IPS-18a (cell line): ENCODE results near the gene TAOK2.

ENCODE experiments used
- H3K27ac ChIP-seq: one replicate; pipeline ENCODE4 v1.5.1; 2013; ENCODE audit warnings: low read length
- H3K27me3 ChIP-seq: one replicate; pipeline ENCODE4 v1.6.1; 2013; ENCODE audit warnings: mild to moderate bottlenecking, low read length; ENCODE audit not compliant: control insufficient read depth, insufficient read depth
- H3K36me3 ChIP-seq: one replicate; pipeline ENCODE4 v1.6.1; 2013; ENCODE audit warnings: low read depth, low read length; ENCODE audit not compliant: control insufficient read depth
- H3K4me1 ChIP-seq: one replicate; pipeline ENCODE4 v1.6.1; 2013; ENCODE audit warnings: low read depth, low read length; ENCODE audit not compliant: control insufficient read depth
- H3K4me3 ChIP-seq: one replicate; pipeline ENCODE4 v1.5.1; 2013; ENCODE audit warnings: low read length
- H3K9ac ChIP-seq: one replicate; pipeline ENCODE4 v1.6.1; 2013; ENCODE audit warnings: mild to moderate bottlenecking, low read length, moderate library complexity
- H3K9me3 ChIP-seq: one replicate; pipeline ENCODE4 v1.6.1; 2013; ENCODE audit warnings: low read depth, low read length; ENCODE audit not compliant: control insufficient read depth

TAOK2 gene

DNA sequence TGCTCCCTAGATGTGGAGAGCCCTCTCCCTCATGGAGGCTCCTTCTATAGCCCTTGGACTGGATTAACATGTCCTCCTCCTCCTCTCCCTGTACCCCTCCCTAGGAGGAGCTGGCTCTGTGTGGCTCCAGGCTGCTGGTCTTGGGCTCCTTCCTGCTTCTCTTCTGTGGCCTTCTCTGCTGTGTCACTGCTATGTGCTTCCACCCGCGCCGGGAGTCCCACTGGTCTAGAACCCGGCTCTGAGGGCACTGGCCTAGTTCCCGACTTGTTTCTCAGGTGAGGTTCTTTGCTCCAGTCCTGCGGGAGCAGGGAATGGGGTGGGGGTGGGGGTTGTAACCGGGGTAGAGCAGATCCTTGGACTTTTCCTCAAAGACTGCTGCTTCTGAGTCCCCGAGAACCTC, 2.4 kb upstream of the TAOK2 start:
- Histone ChIP-seq H3K27ac (no peak overlapping the region), H3K4me3 (no peak overlapping the region), H3K9me3 (peaks cover 6% of the 10 kb centered on the region), H3K36me3 (peaks cover 3% of the 10 kb centered on the region), H3K27me3 (peaks cover 14% of the 10 kb centered on the region), H3K9ac (no peak overlapping the region), H3K4me1 (peaks cover 16% of the 10 kb centered on the region)

DNA sequence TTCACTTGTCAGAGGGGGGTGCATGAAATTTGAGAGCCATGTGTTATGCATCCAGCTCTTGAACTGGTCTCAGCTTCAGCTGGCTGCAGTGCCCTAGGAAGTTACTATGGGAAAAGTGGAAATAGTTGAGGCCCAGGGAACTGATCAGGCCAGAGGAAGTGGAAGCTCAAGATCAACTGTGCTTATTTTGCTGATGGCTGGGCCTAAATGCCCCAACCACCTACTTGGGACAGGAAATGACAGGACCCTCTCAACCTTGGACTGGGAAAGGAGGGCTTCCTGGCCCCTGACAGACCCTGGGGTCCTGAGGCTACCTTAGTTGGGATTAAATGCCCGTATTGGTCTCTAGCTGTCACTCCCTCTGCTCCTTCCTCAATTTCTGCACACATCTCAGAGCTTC, 1.2 kb upstream of the TAOK2 start:
- Histone ChIP-seq H3K4me1 (peaks cover 23% of the 10 kb centered on the region), H3K27me3 (peaks cover 14% of the 10 kb centered on the region), H3K9ac (no peak overlapping the region), H3K36me3 (peaks cover 3% of the 10 kb centered on the region), H3K9me3 (peaks cover 6% of the 10 kb centered on the region), H3K27ac (no peak overlapping the region), H3K4me3 (no peak overlapping the region)

DNA sequence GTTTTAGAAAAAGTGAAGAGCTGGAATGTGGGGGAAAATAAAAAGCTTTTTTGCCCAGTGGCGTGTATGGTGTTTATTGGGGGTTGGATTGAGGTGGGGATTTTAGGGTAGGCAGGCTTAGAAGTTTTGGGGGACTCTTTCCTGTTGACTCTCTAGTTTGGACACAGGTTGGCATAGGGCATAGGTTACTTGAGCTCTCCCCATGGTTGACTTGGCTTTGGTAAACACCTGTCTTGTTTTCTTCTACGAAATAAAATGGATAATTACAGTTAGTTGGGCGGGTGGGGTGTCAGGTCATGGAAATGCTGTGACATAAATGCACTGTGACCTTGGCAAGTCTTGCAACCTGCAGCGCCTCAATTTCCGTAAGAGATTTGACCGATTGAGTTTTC, 680 bp upstream of the TAOK2 start:
- H3K4me3 ChIP-seq: no peak overlapping the region
- peaks cover 23% of the 10 kb centered on the region for H3K4me1 ChIP-seq
- H3K27ac ChIP-seq: no peak overlapping the region
- H3K9me3 ChIP-seq: peaks cover 6% of the 10 kb centered on the region
- peaks cover 14% of the 10 kb centered on the region for H3K27me3 ChIP-seq
- H3K36me3 ChIP-seq: peaks cover 7% of the 10 kb centered on the region
- no peak overlapping the region for H3K9ac ChIP-seq

DNA sequence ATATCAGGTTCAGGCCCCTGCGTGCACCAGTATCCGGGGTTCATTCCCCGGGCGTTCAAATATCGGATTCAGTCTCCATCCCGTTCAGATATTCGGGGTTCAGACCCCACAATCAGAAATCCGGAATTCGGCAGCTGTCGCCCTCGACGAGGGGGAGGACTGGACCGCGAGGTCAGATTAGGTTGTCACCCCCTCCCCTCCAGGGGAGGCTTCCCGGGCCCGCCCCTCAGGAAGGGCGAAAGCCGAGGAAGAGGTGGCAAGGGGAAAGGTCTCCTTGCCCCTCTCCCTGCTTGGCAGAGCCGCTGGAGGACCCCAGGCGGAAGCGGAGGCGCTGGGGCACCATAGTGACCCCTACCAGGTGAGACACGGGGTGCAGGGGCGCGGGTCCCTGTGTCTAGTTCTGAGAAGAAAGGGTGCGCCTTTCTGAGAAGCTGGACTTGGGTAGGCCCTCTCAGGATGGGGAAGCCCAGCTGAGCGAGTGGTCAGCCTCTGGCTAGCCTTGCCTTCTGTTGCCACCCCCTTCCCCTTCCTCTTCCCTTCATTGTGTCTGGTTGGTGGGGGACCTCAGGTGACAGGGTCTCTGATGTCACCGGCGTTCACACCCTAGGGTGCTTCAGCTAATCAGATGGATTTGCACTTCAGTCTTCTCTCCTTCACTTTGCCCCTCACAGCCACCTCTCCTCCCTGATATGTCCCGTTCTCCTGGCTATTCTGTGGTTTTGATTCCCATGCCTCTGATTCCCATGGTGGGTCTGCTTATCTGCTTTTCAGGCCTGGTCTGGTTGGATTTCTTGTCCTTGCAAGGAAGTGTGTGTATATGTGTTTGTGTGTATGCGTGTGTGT, 844 bp downstream of the TAOK2 start:
- Histone ChIP-seq H3K27me3 (peaks cover 14% of the 10 kb centered on the region), H3K36me3 (peaks cover 19% of the 10 kb centered on the region), H3K9ac (peak overlapping the region; percentile 75), H3K27ac (no peak overlapping the region), H3K9me3 (peaks cover 6% of the 10 kb centered on the region), H3K4me1 (peaks cover 23% of the 10 kb centered on the region), H3K4me3 (peak overlapping the region; percentile 91)

DNA sequence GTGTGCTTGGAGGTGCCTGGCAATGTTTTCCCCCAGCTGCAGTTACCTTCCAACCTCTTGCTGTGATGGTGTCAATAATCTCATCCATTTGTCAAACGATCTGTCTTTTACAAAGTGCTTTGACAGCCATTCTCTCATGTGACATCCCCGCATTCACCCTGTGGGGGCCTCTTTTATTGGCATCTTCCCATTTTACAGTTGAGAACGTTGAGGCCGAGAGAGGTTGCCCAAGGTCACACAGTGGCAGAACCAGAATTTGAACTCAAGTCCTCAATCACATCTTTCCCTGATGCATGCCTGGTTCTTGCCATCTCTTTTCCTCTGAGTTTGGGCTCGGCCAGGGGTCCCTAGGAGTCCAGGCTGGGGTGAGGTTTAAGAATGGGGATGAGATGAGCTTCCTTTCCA, 1.5 kb downstream of the TAOK2 start:
- Histone ChIP-seq H3K27ac (no peak overlapping the region), H3K36me3 (peaks cover 26% of the 10 kb centered on the region), H3K9ac (no peak overlapping the region), H3K9me3 (peaks cover 6% of the 10 kb centered on the region), H3K27me3 (peaks cover 14% of the 10 kb centered on the region), H3K4me3 (peak overlapping the region; percentile 91), H3K4me1 (peaks cover 23% of the 10 kb centered on the region)

DNA sequence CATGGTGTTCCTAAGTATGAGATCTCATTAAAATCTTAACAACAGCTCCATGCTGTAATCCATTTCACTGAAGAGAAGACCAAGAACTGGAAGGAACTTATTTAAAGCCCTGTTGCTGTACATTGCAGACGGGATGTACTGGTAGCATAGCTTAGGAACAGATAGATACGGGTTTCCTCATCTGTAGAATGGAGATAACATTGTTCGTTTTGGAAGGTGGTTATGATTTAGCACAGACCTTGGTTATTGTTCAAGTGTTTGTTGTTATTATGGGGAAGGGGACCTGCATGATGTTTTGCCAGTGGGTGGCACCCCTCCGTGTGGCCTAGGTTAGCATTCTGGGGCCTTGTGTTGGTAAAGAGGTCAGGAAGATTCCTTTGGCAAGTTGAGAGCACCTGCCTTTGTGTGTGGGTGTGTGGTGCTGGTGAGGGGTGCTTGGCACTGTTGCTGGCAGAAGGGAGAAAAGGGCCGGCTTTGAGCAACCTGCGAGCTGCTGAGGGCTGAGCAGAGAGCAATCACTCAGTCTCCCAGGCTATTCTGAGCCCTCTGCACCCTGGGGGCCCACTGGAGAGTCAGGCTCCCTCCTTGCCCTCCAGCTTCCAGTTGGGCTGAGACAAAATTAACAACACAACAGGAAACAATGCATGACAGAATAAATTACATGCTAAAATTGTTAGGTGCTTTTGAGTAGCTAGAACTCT, 2.3 kb downstream of the TAOK2 start:
- Histone ChIP-seq H3K27me3 (peaks cover 14% of the 10 kb centered on the region), H3K4me3 (peak overlapping the region; percentile 91), H3K4me1 (peaks cover 23% of the 10 kb centered on the region), H3K9ac (no peak overlapping the region), H3K27ac (no peak overlapping the region), H3K9me3 (peaks cover 6% of the 10 kb centered on the region), H3K36me3 (peaks cover 32% of the 10 kb centered on the region)

DNA sequence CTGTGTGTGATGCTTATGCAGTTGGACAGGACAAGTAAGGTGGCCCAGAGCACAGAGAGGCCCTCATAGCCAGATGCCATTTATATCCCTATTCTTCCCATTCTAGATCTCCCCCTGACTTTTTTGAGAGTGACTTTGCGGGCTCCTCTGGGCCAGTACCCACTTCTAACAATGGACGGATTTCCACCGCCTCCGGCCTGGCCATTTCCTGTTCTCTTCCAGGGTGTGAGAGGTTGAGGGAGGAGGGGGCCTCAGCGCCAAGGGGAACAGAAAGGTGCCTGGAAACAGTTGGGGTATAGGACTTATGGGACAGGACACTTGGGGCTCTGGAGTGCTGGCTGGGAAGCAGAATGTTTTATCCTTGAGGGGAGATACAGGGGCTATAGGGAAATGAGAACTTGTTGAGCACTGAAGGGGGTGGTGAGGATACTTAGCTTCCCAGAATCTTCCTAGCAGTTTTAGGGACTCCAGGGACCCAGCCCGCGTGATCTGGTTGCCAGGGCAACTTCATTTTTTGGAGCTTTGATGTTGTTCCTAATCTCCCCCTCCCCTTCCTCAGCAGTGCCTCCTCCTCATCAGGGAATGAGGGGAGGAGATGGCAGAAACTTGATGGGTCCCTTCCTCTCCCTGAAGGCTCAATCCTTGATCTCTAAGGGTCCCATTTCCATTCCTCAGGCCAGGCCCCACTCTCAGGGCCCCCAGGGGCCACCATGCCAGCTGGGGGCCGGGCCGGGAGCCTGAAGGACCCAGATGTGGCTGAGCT, 3.6 kb downstream of the TAOK2 start:
- H3K9me3 ChIP-seq: peaks cover 6% of the 10 kb centered on the region
- no peak overlapping the region for H3K27ac ChIP-seq
- peak overlapping the region; percentile 1 for H3K4me3 ChIP-seq
- peaks cover 23% of the 10 kb centered on the region for H3K4me1 ChIP-seq
- H3K9ac ChIP-seq: no peak overlapping the region
- peaks cover 44% of the 10 kb centered on the region for H3K36me3 ChIP-seq
- peaks cover 8% of the 10 kb centered on the region for H3K27me3 ChIP-seq

DNA sequence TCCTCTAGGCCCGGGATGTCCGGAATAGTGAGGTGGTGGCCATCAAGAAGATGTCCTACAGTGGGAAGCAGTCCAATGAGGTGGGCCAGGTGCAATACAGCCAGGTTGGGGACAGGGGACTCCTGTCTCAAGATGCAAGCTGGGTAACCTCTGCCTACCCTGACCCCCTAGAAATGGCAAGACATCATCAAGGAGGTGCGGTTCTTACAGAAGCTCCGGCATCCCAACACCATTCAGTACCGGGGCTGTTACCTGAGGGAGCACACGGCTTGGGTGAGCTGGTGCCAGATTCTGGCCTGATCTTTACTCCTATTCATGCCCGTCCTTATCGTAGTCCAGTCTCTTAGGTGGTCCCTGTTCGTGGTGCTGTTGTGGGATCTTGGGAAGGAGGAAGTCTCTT, 4.4 kb downstream of the TAOK2 start:
- H3K4me3 ChIP-seq: no peak overlapping the region

DNA sequence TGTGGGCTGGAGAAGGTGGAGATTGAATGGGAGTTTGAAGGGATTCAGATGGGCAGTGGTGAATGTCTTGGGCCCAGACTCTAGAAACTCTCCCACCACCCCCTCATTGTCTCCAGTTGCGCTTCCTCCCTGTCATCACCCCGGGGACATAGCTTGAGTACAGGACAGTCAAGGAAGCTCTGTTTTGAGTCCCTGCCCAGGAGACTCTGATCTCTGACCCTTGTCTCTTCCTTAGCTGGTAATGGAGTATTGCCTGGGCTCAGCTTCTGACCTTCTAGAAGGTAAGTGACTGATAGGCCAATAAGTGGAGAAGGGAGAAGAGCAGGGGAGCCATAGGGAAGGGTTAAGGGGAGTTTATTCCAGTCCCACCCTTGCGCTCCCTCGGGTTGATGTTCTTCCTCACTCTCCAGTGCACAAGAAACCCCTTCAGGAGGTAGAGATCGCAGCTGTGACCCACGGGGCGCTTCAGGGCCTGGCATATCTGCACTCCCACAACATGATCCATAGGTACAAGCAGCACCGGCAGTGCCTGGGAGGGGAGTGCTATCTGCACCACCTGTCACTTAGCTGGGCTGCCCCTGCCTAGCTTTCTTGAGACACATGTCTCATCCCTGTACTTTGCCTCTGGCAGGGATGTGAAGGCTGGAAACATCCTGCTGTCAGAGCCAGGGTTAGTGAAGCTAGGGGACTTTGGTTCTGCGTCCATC, 5.0 kb downstream of the TAOK2 start:
- H3K4me3 ChIP-seq: no peak overlapping the region
- H3K36me3 ChIP-seq: peaks cover 59% of the 10 kb centered on the region
- no peaks in the 10 kb centered on the region for H3K9me3 ChIP-seq
- H3K4me1 ChIP-seq: peaks cover 23% of the 10 kb centered on the region
- no peaks in the 10 kb centered on the region for H3K27me3 ChIP-seq
- H3K27ac ChIP-seq: no peak overlapping the region
- H3K9ac ChIP-seq: no peak overlapping the region

More for the DNA sequence above, 4.4 kb downstream of the TAOK2 start:
- Histone ChIP-seq H3K36me3 (peaks cover 52% of the 10 kb centered on the region), H3K4me1 (peaks cover 23% of the 10 kb centered on the region), H3K9ac (no peak overlapping the region), H3K27ac (no peak overlapping the region), H3K27me3 (peaks cover under 1% of the 10 kb centered on the region), H3K9me3 (peaks cover 1% of the 10 kb centered on the region)

DNA sequence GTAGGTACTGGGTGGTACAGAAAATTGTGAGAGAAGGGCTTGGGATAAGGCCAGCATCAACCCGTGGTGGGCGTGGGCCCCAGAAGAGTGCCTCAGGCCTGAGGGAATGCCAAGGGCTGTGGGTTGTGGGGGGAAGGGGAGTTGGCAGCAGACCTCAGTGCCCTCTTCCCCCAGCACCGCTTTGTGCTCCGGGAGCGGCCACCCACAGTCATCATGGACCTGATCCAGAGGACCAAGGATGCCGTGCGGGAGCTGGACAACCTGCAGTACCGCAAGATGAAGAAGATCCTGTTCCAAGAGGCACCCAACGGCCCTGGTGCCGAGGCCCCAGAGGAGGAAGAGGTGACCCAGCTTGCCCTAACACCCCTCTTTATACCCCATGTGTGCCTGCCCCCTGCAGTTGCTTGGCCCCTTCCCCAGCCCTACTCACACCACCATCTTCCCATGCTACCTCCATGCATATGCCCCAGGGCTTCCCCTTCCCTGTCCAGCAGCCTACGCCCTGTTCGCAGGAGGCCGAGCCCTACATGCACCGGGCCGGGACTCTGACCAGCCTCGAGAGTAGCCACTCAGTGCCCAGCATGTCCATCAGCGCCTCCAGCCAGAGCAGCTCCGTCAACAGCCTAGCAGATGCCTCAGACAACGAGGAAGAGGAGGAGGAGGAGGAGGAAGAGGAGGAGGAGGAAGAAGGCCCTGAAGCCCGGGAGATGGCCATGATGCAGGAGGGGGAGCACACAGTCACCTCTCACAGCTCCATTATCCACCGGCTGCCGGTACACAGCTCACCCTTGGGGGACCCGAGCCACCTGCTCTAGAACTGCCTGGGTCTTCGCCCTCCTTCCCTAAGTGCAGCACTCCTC, 9.1 kb downstream of the TAOK2 start:
- Histone ChIP-seq H3K4me3 (no peak overlapping the region), H3K36me3 (peaks cover 92% of the 10 kb centered on the region), H3K9me3 (no peaks in the 10 kb centered on the region)

More for the DNA sequence above, 9.1 kb downstream of the TAOK2 start:
- Histone ChIP-seq H3K9ac (no peak overlapping the region), H3K4me1 (no peaks in the 10 kb centered on the region), H3K27ac (no peak overlapping the region), H3K27me3 (no peaks in the 10 kb centered on the region)
